ENCODE results near the gene NBPF1. TPM values are rescaled to one million over a fixed set of nuclear protein-coding genes. Genes with fewer than 3 reads are reported as not detected.
"Not testable (repeated sequence)": the region's sequence is repeated elsewhere in the genome, so short reads cannot be mapped to it uniquely, and the experiment has no call there.

The NBPF1 gene
- total and polyA plus RNA-seq, 2 donors (not counting 3 experiments of a cell fraction or from before 2014, with no cell fraction given): 23.0 to 58.4 TPM

DNA sequence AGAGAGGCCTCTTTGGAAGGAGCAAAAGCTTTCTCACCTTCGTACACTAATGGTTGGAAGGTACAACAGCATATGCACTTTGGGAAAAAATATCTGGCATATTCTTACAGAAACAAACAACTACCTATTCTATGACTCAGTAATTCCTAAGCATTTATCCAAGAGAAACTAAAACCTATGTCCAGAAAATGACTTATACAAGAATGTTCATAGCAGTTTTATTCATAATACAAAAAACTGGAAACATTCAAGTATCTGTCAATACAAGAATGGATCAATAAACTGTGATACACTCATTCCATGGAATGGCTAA is 8.2 kb downstream of the NBPF1 start:
- TF ChIP-seq MAX (IDR thresholded peaks at IDR 0.05; ENCODE audit: insufficient read depth, insufficient read length) (no peak), EZH2 (IDR thresholded peaks at IDR 0.05; ENCODE audit: borderline replicate concordance, low read depth, low read length, severe bottlenecking) (no peak), POLR2AphosphoS5 (IDR thresholded peaks at IDR 0.05; ENCODE audit: insufficient read depth, low read depth, low read length) (no peak), POLR2A (IDR thresholded peaks at IDR 0.05; ENCODE audit: low read depth, low read length) (no peak), FOS (IDR thresholded peaks at IDR 0.05; ENCODE audit: borderline replicate concordance, insufficient read depth, low read length) (no peak)
- TF ChIP-seq, protein P1, sequence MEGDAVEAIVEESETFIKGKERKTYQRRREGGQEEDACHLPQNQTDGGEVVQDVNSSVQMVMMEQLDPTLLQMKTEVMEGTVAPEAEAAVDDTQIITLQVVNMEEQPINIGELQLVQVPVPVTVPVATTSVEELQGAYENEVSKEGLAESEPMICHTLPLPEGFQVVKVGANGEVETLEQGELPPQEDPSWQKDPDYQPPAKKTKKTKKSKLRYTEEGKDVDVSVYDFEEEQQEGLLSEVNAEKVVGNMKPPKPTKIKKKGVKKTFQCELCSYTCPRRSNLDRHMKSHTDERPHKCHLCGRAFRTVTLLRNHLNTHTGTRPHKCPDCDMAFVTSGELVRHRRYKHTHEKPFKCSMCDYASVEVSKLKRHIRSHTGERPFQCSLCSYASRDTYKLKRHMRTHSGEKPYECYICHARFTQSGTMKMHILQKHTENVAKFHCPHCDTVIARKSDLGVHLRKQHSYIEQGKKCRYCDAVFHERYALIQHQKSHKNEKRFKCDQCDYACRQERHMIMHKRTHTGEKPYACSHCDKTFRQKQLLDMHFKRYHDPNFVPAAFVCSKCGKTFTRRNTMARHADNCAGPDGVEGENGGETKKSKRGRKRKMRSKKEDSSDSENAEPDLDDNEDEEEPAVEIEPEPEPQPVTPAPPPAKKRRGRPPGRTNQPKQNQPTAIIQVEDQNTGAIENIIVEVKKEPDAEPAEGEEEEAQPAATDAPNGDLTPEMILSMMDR (IDR thresholded peaks at IDR 0.05; ENCODE audit: extremely low read depth in 1 of 2, insufficient read depth in 1 of 2, low read depth in 1 of 2, low read length in 2 of 2): no peak
- Histone ChIP-seq H3K9me3 (replicated peaks; ENCODE audit: control insufficient read depth, insufficient read depth, low read length) (no peaks in the 10 kb centered on the region), H3K9me1 (replicated peaks; ENCODE audit: control insufficient read depth, extremely low read depth, insufficient read depth, low read length) (no peaks in the 10 kb centered on the region), H3K4me1 (ENCODE audit: control insufficient read depth, extremely low read depth, insufficient read depth, low read length) (no peaks in the 10 kb centered on the region), H3K4me2 (ENCODE audit: insufficient read depth, low read length) (no peak overlapping the region), H3K36me3 (ENCODE audit: control insufficient read depth in 2 of 2, extremely low read depth in 1 of 2, insufficient read depth in 2 of 2, low read length in 2 of 2) (peaks cover 9 to 19% of the 10 kb centered on the region in 2 experiments), H3K27me3 (ENCODE audit: control insufficient read depth in 2 of 2, insufficient read depth in 2 of 2, low read length in 2 of 2) (no peaks in the 10 kb centered on the region), H2AFZ (ENCODE audit: low read depth, low read length) (no peak overlapping the region), H4K20me1 (replicated peaks; ENCODE audit: control insufficient read depth, extremely low read depth, insufficient read depth, low read length) (no peaks in the 10 kb centered on the region), H3K79me2 (ENCODE audit: control insufficient read depth, insufficient read depth, low read length) (no peaks in the 10 kb centered on the region), H3K27ac (ENCODE audit: insufficient read depth, low read depth, low read length) (no peak overlapping the region), H3K4me3 (replicated peaks in 1 of 3; ENCODE audit: insufficient read depth in 1 of 3, low read depth in 1 of 3, low read length in 3 of 3) (no peak overlapping the region), H3K9ac (replicated peaks; ENCODE audit: extremely low read depth, insufficient read depth, low read length) (no peak overlapping the region)
- BruUV-seq (replicated peaks): no TSS peak
- POLR2A ChIA-PET: no interaction called here
- CTCF ChIA-PET: interaction anchor here (2.0 kb wide), 1 partner anchor 16 kb away, joined by 11 read pairs; no protein-coding TSS in a partner anchor
- FAIRE-seq (no peak), DNase-seq (ENCODE audit: low read depth, low spot score) (no peak)
- intact Hi-C loops (cut with micrococcal nuclease): no loop called here
- dilution Hi-C loops (cut with MboI; ENCODE audit: extremely low pct_ligation_motif_present, low sequenced_read_pairs): no loop called here

GRCh38 chr1:16604514-16605212 is 8.7 kb downstream of the NBPF1 start:
- DNase-seq (ENCODE audit: low read depth, low spot score); H3K27me3 ChIP-seq (ENCODE audit: control insufficient read depth in 2 of 2, insufficient read depth in 2 of 2, low read length in 2 of 2); BruUV-seq (replicated peaks); H3K27ac ChIP-seq (ENCODE audit: insufficient read depth, low read depth, low read length); H3K9me3 ChIP-seq (replicated peaks; ENCODE audit: control insufficient read depth, insufficient read depth, low read length); POLR2A ChIA-PET; H2AFZ ChIP-seq (ENCODE audit: low read depth, low read length); H3K79me2 ChIP-seq (ENCODE audit: control insufficient read depth, insufficient read depth, low read length); H4K20me1 ChIP-seq (replicated peaks; ENCODE audit: control insufficient read depth, extremely low read depth, insufficient read depth, low read length); intact Hi-C loops (cut with micrococcal nuclease); H3K4me3 ChIP-seq (replicated peaks in 1 of 3; ENCODE audit: insufficient read depth in 1 of 3, low read depth in 1 of 3, low read length in 3 of 3); H3K4me1 ChIP-seq (ENCODE audit: control insufficient read depth, extremely low read depth, insufficient read depth, low read length); FAIRE-seq; H3K9ac ChIP-seq (replicated peaks; ENCODE audit: extremely low read depth, insufficient read depth, low read length); H3K9me1 ChIP-seq (replicated peaks; ENCODE audit: control insufficient read depth, extremely low read depth, insufficient read depth, low read length); dilution Hi-C loops (cut with MboI; ENCODE audit: extremely low pct_ligation_motif_present, low sequenced_read_pairs); H3K4me2 ChIP-seq (ENCODE audit: insufficient read depth, low read length): not testable (repeated sequence)
- CTCF ChIA-PET: interaction anchor here (2.0 kb wide), 1 partner anchor 16 kb away, joined by 11 read pairs; no protein-coding TSS in a partner anchor
- peaks cover 9 to 19% of the 10 kb centered on the region in 2 experiments for H3K36me3 ChIP-seq (ENCODE audit: control insufficient read depth in 2 of 2, extremely low read depth in 1 of 2, insufficient read depth in 2 of 2, low read length in 2 of 2)

DNA sequence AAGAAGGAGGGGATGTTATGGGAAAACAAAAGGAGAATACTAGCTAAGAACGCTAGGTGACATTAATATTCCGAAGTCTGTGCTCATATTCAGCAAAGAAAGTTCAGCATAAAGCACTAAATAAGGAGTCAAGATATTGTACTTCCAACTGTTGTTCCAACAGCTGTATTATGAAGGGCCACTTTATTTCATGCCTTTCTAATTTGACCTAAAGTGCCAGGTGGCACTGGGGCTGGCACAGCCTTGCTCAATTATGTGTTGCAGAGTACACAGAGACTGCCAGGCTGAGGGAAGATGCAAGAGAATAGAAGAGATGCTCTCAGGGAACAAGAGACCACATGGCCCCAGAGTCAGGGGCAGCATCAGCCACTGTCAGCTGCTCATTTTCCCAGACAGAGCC is 9.7 kb downstream of the NBPF1 start:
- H3K79me2 ChIP-seq (ENCODE audit: control insufficient read depth, insufficient read depth, low read length); H3K9ac ChIP-seq (replicated peaks; ENCODE audit: extremely low read depth, insufficient read depth, low read length); dilution Hi-C loops (cut with MboI; ENCODE audit: extremely low pct_ligation_motif_present, low sequenced_read_pairs); H4K20me1 ChIP-seq (replicated peaks; ENCODE audit: control insufficient read depth, extremely low read depth, insufficient read depth, low read length); H3K27me3 ChIP-seq (ENCODE audit: control insufficient read depth in 2 of 2, insufficient read depth in 2 of 2, low read length in 2 of 2); H2AFZ ChIP-seq (ENCODE audit: low read depth, low read length); BruUV-seq (replicated peaks); H3K4me3 ChIP-seq (replicated peaks in 1 of 3; ENCODE audit: insufficient read depth in 1 of 3, low read depth in 1 of 3, low read length in 3 of 3); H3K9me3 ChIP-seq (replicated peaks; ENCODE audit: control insufficient read depth, insufficient read depth, low read length); H3K4me2 ChIP-seq (ENCODE audit: insufficient read depth, low read length); H3K4me1 ChIP-seq (ENCODE audit: control insufficient read depth, extremely low read depth, insufficient read depth, low read length); POLR2A ChIA-PET; DNase-seq (ENCODE audit: low read depth, low spot score); H3K9me1 ChIP-seq (replicated peaks; ENCODE audit: control insufficient read depth, extremely low read depth, insufficient read depth, low read length); FAIRE-seq; H3K27ac ChIP-seq (ENCODE audit: insufficient read depth, low read depth, low read length); intact Hi-C loops (cut with micrococcal nuclease): not testable (repeated sequence)
- H3K36me3 ChIP-seq (ENCODE audit: control insufficient read depth in 2 of 2, extremely low read depth in 1 of 2, insufficient read depth in 2 of 2, low read length in 2 of 2): peaks cover 9 to 19% of the 10 kb centered on the region in 2 experiments
- CTCF ChIA-PET: interaction anchor here (2.2 kb wide), 1 partner anchor 17 kb away, joined by 13 read pairs; no protein-coding TSS in a partner anchor
